ENCODE measurements around the gene ADARB2.

- TF ChIP-seq, protein P1, sequence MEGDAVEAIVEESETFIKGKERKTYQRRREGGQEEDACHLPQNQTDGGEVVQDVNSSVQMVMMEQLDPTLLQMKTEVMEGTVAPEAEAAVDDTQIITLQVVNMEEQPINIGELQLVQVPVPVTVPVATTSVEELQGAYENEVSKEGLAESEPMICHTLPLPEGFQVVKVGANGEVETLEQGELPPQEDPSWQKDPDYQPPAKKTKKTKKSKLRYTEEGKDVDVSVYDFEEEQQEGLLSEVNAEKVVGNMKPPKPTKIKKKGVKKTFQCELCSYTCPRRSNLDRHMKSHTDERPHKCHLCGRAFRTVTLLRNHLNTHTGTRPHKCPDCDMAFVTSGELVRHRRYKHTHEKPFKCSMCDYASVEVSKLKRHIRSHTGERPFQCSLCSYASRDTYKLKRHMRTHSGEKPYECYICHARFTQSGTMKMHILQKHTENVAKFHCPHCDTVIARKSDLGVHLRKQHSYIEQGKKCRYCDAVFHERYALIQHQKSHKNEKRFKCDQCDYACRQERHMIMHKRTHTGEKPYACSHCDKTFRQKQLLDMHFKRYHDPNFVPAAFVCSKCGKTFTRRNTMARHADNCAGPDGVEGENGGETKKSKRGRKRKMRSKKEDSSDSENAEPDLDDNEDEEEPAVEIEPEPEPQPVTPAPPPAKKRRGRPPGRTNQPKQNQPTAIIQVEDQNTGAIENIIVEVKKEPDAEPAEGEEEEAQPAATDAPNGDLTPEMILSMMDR (conservative IDR thresholded peaks at IDR 0.05 in 1 of 2, IDR thresholded peaks at IDR 0.05 in 1 of 2; ENCODE audit: low read depth in 1 of 2, low read length in 2 of 2): no peak
- TF ChIP-seq EZH2 (IDR thresholded peaks at IDR 0.05; ENCODE audit: low read length, missing control alignments): no peak
These were observed 586.7 kb downstream of the ADARB2 start for GRCh38 chr10:1150638-1150955.
